Esophagus squamous epithelium (tissue), 4 donors: ENCODE data around the gene RARG.

ENCODE experiments used
- POLR2A ChIP-seq, 4 donors: fragments of 450-650 bp; IDR thresholded peaks; one replicate each; pipeline ENCODE4 v1.6.1; 2017; ENCODE audit warnings: antibody characterized with exemption in 4 of 4, mild to moderate bottlenecking in 4 of 4, moderate library complexity in 3 of 4
- TF ChIP-seq, protein P1 (sequence below), 6 experiments: fragments of 450-650 bp in 4 of 6; fragments of 200-600 bp in 2 of 6; sonication (generic) in 2 of 6; IDR thresholded peaks; one replicate each; pipeline ENCODE4 v1.5.1; 2016 to 2019; ENCODE audit warnings: antibody characterized with exemption in 6 of 6, mild to moderate bottlenecking in 4 of 6, moderate library complexity in 4 of 6

DNA sequence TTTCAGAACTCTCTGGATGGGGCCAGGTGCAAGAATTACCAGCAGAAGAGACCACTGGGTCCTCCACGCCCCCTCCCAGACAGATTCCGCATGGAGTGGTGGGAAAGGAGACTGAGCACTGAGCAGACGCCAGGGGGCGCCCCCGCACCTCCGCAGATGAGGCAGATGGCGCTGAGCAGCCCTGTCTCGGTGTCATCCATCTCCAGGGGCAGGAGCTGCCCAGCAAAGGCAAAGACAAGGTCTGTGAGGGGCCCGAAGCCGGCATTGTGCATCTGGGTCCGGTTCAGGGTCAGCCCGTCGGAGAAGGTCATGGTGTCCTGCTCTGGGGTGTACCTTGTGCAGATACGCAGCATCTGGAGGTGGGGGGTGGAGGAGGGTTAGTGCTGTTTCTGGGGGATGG, 18.7 kb downstream of the RARG start:
- TF ChIP-seq, protein P1, sequence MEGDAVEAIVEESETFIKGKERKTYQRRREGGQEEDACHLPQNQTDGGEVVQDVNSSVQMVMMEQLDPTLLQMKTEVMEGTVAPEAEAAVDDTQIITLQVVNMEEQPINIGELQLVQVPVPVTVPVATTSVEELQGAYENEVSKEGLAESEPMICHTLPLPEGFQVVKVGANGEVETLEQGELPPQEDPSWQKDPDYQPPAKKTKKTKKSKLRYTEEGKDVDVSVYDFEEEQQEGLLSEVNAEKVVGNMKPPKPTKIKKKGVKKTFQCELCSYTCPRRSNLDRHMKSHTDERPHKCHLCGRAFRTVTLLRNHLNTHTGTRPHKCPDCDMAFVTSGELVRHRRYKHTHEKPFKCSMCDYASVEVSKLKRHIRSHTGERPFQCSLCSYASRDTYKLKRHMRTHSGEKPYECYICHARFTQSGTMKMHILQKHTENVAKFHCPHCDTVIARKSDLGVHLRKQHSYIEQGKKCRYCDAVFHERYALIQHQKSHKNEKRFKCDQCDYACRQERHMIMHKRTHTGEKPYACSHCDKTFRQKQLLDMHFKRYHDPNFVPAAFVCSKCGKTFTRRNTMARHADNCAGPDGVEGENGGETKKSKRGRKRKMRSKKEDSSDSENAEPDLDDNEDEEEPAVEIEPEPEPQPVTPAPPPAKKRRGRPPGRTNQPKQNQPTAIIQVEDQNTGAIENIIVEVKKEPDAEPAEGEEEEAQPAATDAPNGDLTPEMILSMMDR (IDR thresholded peaks at IDR 0.05), result peak; percentile 84 to 98 (median 94)
- TF ChIP-seq POLR2A (IDR thresholded peaks at IDR 0.05), result no peak
